GM23338 (cell line): Measurements from ENCODE around the gene NPW. TPM values are rescaled to one million over a fixed set of nuclear protein-coding genes. Genes with fewer than 3 reads are reported as not detected.
"Not testable (repeated sequence)": the region's sequence is repeated elsewhere in the genome, so short reads cannot be mapped to it uniquely, and the experiment has no call there.

ENCODE experiments used
- ATAC-seq: fragments of 200-7000 bp; cut with Tn5 transposase; 3 replicates; pipeline ENCODE4 v1.9.1; 2020
- DNase-seq: peaks from one replicate; pipeline ENCODE4 v3.0.0-alpha.2; 2015; ENCODE audit warnings: low spot score
- H2AFZ ChIP-seq: fragments of 200-600 bp; sonication (generic); 2 replicates; pipeline ENCODE4 v1.8.0; 2016; ENCODE audit warnings: antibody characterized with exemption, mild to moderate bottlenecking, moderate library complexity
- H3F3A ChIP-seq: fragments of 200-600 bp; sonication (generic); replicated peaks from 2 replicates; pipeline ENCODE4 v1.8.0; 2017; ENCODE audit warnings: antibody characterized with exemption, mixed run types, low read depth
- H3K27ac ChIP-seq: fragments of 200-600 bp; sonication (generic); 2 replicates; pipeline ENCODE4 v1.6.1; 2016; ENCODE audit warnings: low read depth
- H3K27me3 ChIP-seq: fragments of 200-600 bp; sonication (generic); 2 replicates; pipeline ENCODE4 v1.8.0; 2016; ENCODE audit warnings: mild to moderate bottlenecking, mixed run types, moderate library complexity; ENCODE audit not compliant: insufficient read depth
- H3K36me3 ChIP-seq: fragments of 200-600 bp; sonication (generic); 2 replicates; pipeline ENCODE4 v1.8.0; 2016; ENCODE audit warnings: mild to moderate bottlenecking; ENCODE audit not compliant: insufficient read depth
- H3K4me1 ChIP-seq: fragments of 200-600 bp; sonication (generic); 2 replicates; pipeline ENCODE4 v1.8.0; 2016; ENCODE audit warnings: mild to moderate bottlenecking, moderate library complexity; ENCODE audit not compliant: insufficient read depth
- H3K4me2 ChIP-seq: fragments of 200-600 bp; sonication (generic); 2 replicates; pipeline ENCODE4 v1.7.1; 2017; ENCODE audit warnings: mixed run types
- H3K4me3 ChIP-seq: fragments of 200-600 bp; sonication (generic); 2 replicates; pipeline ENCODE4 v1.6.1; 2016; ENCODE audit warnings: mixed run types
- H3K79me2 ChIP-seq: fragments of 200-600 bp; sonication (generic); replicated peaks from 2 replicates; pipeline ENCODE4 v1.8.0; 2017; ENCODE audit warnings: mild to moderate bottlenecking; ENCODE audit not compliant: insufficient read depth
- H3K9me2 ChIP-seq: fragments of 200-600 bp; sonication (generic); 2 replicates; pipeline ENCODE4 v1.8.0; 2017; ENCODE audit not compliant: insufficient read depth
- H4K20me1 ChIP-seq: fragments of 200-600 bp; sonication (generic); replicated peaks from 2 replicates; pipeline ENCODE4 v1.8.0; 2017; ENCODE audit warnings: mild to moderate bottlenecking; ENCODE audit not compliant: insufficient read depth
- H3K27ac Mint-ChIP-seq: 2 replicates; pipeline ENCODE4 v1.8.0; 2020; ENCODE audit warnings: inconsistent platforms, mild to moderate bottlenecking, moderate library complexity, mixed read lengths
- H3K27me3 Mint-ChIP-seq: 3 replicates; pipeline ENCODE4 v1.8.0; 2022; ENCODE audit warnings: low read depth, mild to moderate bottlenecking, moderate library complexity, mixed read lengths, inconsistent platforms; ENCODE audit not compliant: insufficient read depth, poor library complexity
- H3K36me3 Mint-ChIP-seq: 3 replicates; pipeline ENCODE4 v1.8.0; 2021; ENCODE audit warnings: low read depth, mild to moderate bottlenecking, inconsistent platforms, moderate library complexity, mixed read lengths
- H3K4me1 Mint-ChIP-seq: 3 replicates; pipeline ENCODE4 v1.8.0; 2020; ENCODE audit warnings: mild to moderate bottlenecking, inconsistent platforms, mixed read lengths
- H3K4me3 Mint-ChIP-seq: 3 replicates; pipeline ENCODE4 v1.8.0; 2021; ENCODE audit warnings: moderate library complexity, mild to moderate bottlenecking, inconsistent platforms, mixed read lengths
- H3K9me3 Mint-ChIP-seq: 3 replicates; pipeline ENCODE4 v1.8.0; 2020; ENCODE audit warnings: moderate library complexity, mild to moderate bottlenecking, inconsistent platforms, mixed read lengths
- NANOG ChIP-seq: IDR thresholded peaks from 2 replicates; pipeline ENCODE4 v1.6.1; 2016; ENCODE audit warnings: antibody characterized with exemption, borderline replicate concordance
- POLR2AphosphoS5 ChIP-seq: IDR thresholded peaks from 2 replicates; pipeline ENCODE4 v1.6.1; 2016; ENCODE audit warnings: antibody characterized with exemption, low read depth
- ZNF114 ChIP-seq: fragments of 250-450 bp; sonication (Bioruptor Pico); IDR thresholded peaks from 2 replicates; pipeline ENCODE4 v1.5.0; 2020; ENCODE audit warnings: mild to moderate bottlenecking, moderate library complexity
- ZNF331 ChIP-seq: fragments of 250-450 bp; sonication (Bioruptor Pico); IDR thresholded peaks from 2 replicates; pipeline ENCODE4 v1.5.0; 2020; ENCODE audit warnings: low read depth, mild to moderate bottlenecking, moderate library complexity
- ZNF462 ChIP-seq: fragments of 250-450 bp; sonication (Bioruptor Pico); IDR thresholded peaks from 2 replicates; pipeline ENCODE4 v1.5.0; 2020; ENCODE audit warnings: mild to moderate bottlenecking, moderate library complexity
- polyA plus RNA-seq: library from polyadenylated mRNA; unstranded; fragments of >200 nt; fragmentation: Nextera tagmentation; extraction: Ambion mirVana; gene quantifications from 2 replicates; pipeline ENCODE4 v1.2.1, GENCODE V29; 2016
- total RNA-seq: library from RNA; depleted of rRNA; stranded (reverse); fragments of >200 nt; shearing (Covaris generic); gene quantifications from 2 replicates; pipeline ENCODE4 v1.2.3, GENCODE V29; 2014

The NPW gene
- total and polyA plus RNA-seq, 2 experiments from 2014 or later, result 4.5 to 37.6 TPM

- TF ChIP-seq ZNF462 (CRISPR knock-in tag), result no peak
- no peak for TF ChIP-seq POLR2AphosphoS5
- no peak for TF ChIP-seq ZNF331 (CRISPR knock-in tag)
- TF ChIP-seq NANOG, result no peak
- TF ChIP-seq ZNF114 (CRISPR knock-in tag), result no peak
These were observed 13.7 kb downstream of the NPW start (continued) for GRCh38 chr16:2033057-2033908.

GRCh38 chr16:2033909-2034695 lies 14.5 kb downstream of the NPW start:
- not testable (repeated sequence) for H3K9me3 Mint-ChIP-seq, H3K27me3 Mint-ChIP-seq, H3K4me1 ChIP-seq, H3K27me3 ChIP-seq, H2AFZ ChIP-seq, H3K4me2 ChIP-seq, H3F3A ChIP-seq, H3K79me2 ChIP-seq, H3K27ac Mint-ChIP-seq, H4K20me1 ChIP-seq, H3K36me3 Mint-ChIP-seq, H3K36me3 ChIP-seq, H3K4me3 ChIP-seq, H3K4me1 Mint-ChIP-seq, ATAC-seq, DNase-seq, H3K27ac ChIP-seq, H3K9me2 ChIP-seq, H3K4me3 Mint-ChIP-seq
